Measurements from ENCODE around the gene RPL12. TPM values are rescaled to one million over a fixed set of nuclear protein-coding genes. Genes with fewer than 3 reads are reported as not detected.

Gene RPL12
- total and polyA plus RNA-seq, 2 donors (not counting 1 experiment from before 2014, with no cell fraction given) = 1,334 to 3,459 TPM

DNA sequence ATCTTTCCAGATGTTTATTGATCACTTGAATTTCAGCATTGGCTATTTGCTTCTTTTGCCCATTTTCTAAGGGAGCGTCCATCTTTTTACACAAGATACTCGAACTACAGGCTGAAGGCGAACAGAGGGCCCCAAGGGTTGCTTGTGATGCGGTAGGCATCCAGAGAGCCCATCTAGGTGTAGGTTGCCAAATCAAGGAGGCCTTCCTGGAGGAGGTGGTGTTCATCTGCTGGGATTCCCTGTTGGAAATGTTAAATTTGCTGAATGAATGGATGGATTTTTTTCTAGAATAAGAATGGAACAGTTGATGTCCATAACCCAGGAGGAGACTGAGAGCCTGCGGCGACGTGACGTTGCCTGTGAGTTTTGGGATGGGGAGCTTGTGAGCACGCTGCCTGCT, 31.5 kb upstream of the RPL12 start:
- WGBS (ENCODE audit: insufficient coverage) = 97% methylated on average over 9 of the region's 9 CpGs
- ChIA-PET CTCF (no interaction called here), POLR2A (no interaction called here)
- Histone ChIP-seq H4K20me1 (ENCODE audit: control insufficient read depth, insufficient read depth, low read length, poor library complexity, severe bottlenecking) (no peaks in the 10 kb centered on the region), H3K4me1 (ENCODE audit: control insufficient read depth in 2 of 2, insufficient read depth in 2 of 2, low read length in 2 of 2) (no peaks in the 10 kb centered on the region), H3K79me2 (ENCODE audit: control insufficient read depth, insufficient read depth, low read length) (no peaks in the 10 kb centered on the region), H3K27ac (ENCODE audit: low read length in 2 of 2) (no peak overlapping the region), H2AFZ (ENCODE audit: insufficient read depth, low read depth, low read length, poor library complexity, severe bottlenecking) (no peak overlapping the region), H3K27me3 (replicated peaks in 1 of 4; ENCODE audit: control extremely low read depth in 1 of 4, control insufficient read depth in 3 of 4, insufficient read depth in 4 of 4, low read length in 3 of 4) (no peaks in the 10 kb centered on the region), H3K4me2 (replicated peaks; ENCODE audit: low read depth, low read length, poor library complexity, severe bottlenecking) (no peak overlapping the region), H3K4me3 (ENCODE audit: control extremely low read depth in 1 of 5, extremely low read depth in 1 of 5, insufficient read depth in 1 of 5, low read depth in 2 of 5, low read length in 4 of 5) (no peak overlapping the region), H3K9me3 (ENCODE audit: control extremely low read depth in 1 of 3, control insufficient read depth in 2 of 3, insufficient read depth in 1 of 3, low read length in 2 of 3) (no peaks in the 10 kb centered on the region), H3K9ac (ENCODE audit: low read length) (no peak overlapping the region), H3K36me3 (replicated peaks in 1 of 2; ENCODE audit: control extremely low read depth in 1 of 2, control insufficient read depth in 1 of 2, extremely low read depth in 1 of 2, insufficient read depth in 2 of 2, low read length in 1 of 2) (peaks cover 1 to 55% of the 10 kb centered on the region in 2 experiments)
- H3K4me3 Mint-ChIP-seq = no peak overlapping the region
- no peak for DNase-seq
- TF ChIP-seq EZH2 (IDR thresholded peaks at IDR 0.05; ENCODE audit: borderline replicate concordance, insufficient read depth, low read depth, low read length, poor library complexity, severe bottlenecking) = no peak
- H3K27ac Mint-ChIP-seq = no peak overlapping the region
- H3K27me3 Mint-ChIP-seq = no peaks in the 10 kb centered on the region
- no peaks in the 10 kb centered on the region for H3K9me3 Mint-ChIP-seq (ENCODE audit: insufficient read depth)
- intact Hi-C loops (cut with micrococcal nuclease) = no loop called here
- ATAC-seq (ENCODE audit: low read depth) = no peak
- no peaks in the 10 kb centered on the region for H3K4me1 Mint-ChIP-seq

DNA sequence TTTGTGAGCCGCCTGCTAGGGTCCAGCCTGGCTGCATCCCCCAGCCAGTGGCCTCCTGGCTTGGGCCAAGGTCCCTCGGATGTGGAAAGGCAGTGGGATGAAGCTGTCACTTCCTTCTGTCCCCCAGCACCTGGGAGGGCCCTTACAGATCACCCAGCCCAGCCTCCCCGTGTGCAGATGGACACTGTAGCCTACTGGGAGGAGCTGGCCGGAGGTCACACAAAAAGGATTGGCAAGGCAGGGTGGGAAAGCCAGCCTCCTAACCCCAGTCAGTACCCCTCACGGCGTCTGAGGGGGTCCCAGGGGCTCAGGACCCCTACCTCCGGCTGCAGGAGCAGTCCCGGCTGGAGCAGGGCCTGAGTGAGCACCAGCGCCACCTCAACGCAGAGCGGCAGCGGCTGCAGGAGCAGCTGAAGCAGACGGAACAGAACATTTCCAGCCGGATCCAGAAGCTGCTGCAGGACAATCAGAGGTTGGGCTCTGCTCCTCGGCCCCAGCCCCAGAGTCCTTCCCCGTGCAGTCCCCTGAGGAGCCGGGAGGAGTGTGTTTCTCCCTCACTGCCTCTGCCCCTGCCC, 28.4 kb upstream of the RPL12 start:
- TF ChIP-seq, protein P1, sequence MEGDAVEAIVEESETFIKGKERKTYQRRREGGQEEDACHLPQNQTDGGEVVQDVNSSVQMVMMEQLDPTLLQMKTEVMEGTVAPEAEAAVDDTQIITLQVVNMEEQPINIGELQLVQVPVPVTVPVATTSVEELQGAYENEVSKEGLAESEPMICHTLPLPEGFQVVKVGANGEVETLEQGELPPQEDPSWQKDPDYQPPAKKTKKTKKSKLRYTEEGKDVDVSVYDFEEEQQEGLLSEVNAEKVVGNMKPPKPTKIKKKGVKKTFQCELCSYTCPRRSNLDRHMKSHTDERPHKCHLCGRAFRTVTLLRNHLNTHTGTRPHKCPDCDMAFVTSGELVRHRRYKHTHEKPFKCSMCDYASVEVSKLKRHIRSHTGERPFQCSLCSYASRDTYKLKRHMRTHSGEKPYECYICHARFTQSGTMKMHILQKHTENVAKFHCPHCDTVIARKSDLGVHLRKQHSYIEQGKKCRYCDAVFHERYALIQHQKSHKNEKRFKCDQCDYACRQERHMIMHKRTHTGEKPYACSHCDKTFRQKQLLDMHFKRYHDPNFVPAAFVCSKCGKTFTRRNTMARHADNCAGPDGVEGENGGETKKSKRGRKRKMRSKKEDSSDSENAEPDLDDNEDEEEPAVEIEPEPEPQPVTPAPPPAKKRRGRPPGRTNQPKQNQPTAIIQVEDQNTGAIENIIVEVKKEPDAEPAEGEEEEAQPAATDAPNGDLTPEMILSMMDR (IDR thresholded peaks at IDR 0.05) = no peak
- no peak for TF ChIP-seq EZH2 (IDR thresholded peaks at IDR 0.05; ENCODE audit: borderline replicate concordance, insufficient read depth, low read depth, low read length, poor library complexity, severe bottlenecking)
- intact Hi-C loops (cut with micrococcal nuclease) = no loop called here

More for the DNA sequence above, 28.4 kb upstream of the RPL12 start:
- no peak for DNase-seq
- Histone ChIP-seq H3K27ac (ENCODE audit: low read length in 2 of 2) (no peak overlapping the region), H3K79me2 (ENCODE audit: control insufficient read depth, insufficient read depth, low read length) (no peaks in the 10 kb centered on the region), H3K9ac (ENCODE audit: low read length) (no peak overlapping the region), H3K27me3 (replicated peaks in 1 of 4; ENCODE audit: control extremely low read depth in 1 of 4, control insufficient read depth in 3 of 4, insufficient read depth in 4 of 4, low read length in 3 of 4) (no peaks in the 10 kb centered on the region), H3K4me2 (replicated peaks; ENCODE audit: low read depth, low read length, poor library complexity, severe bottlenecking) (no peak overlapping the region), H3K4me1 (ENCODE audit: control insufficient read depth in 2 of 2, insufficient read depth in 2 of 2, low read length in 2 of 2) (no peaks in the 10 kb centered on the region), H3K4me3 (ENCODE audit: control extremely low read depth in 1 of 5, extremely low read depth in 1 of 5, insufficient read depth in 1 of 5, low read depth in 2 of 5, low read length in 4 of 5) (no peak overlapping the region), H4K20me1 (ENCODE audit: control insufficient read depth, insufficient read depth, low read length, poor library complexity, severe bottlenecking) (no peaks in the 10 kb centered on the region), H2AFZ (ENCODE audit: insufficient read depth, low read depth, low read length, poor library complexity, severe bottlenecking) (no peak overlapping the region), H3K9me3 (ENCODE audit: control extremely low read depth in 1 of 3, control insufficient read depth in 2 of 3, insufficient read depth in 1 of 3, low read length in 2 of 3) (no peaks in the 10 kb centered on the region), H3K36me3 (replicated peaks in 1 of 2; ENCODE audit: control extremely low read depth in 1 of 2, control insufficient read depth in 1 of 2, extremely low read depth in 1 of 2, insufficient read depth in 2 of 2, low read length in 1 of 2) (peaks cover 0 to 41% of the 10 kb centered on the region in 2 experiments)
- ChIA-PET CTCF (no interaction called here), POLR2A (no interaction called here)
- ATAC-seq (ENCODE audit: low read depth) = no peak
- no peaks in the 10 kb centered on the region for H3K4me1 Mint-ChIP-seq
- no peak overlapping the region for H3K4me3 Mint-ChIP-seq
- no peaks in the 10 kb centered on the region for H3K27me3 Mint-ChIP-seq
- no peaks in the 10 kb centered on the region for H3K9me3 Mint-ChIP-seq (ENCODE audit: insufficient read depth)
- 97% methylated on average over 17 of the region's 17 CpGs for WGBS (ENCODE audit: insufficient coverage)
- no peak overlapping the region for H3K27ac Mint-ChIP-seq
